ENCODE results near the gene TRIP12. TPM values are rescaled to one million over a fixed set of nuclear protein-coding genes. Genes with fewer than 3 reads are reported as not detected.
"Not testable (repeated sequence)": the region's sequence is repeated elsewhere in the genome, so short reads cannot be mapped to it uniquely, and the experiment has no call there.

Gene TRIP12
- total RNA-seq, 1 donor: 335 TPM

GRCh38 chr2:229856413-229856812 lies 65.4 kb downstream of the TRIP12 start:
- no peak overlapping the region for H3K4me3 ChIP-seq (ENCODE audit: low read depth, low read length)
- TF ChIP-seq, protein P1, sequence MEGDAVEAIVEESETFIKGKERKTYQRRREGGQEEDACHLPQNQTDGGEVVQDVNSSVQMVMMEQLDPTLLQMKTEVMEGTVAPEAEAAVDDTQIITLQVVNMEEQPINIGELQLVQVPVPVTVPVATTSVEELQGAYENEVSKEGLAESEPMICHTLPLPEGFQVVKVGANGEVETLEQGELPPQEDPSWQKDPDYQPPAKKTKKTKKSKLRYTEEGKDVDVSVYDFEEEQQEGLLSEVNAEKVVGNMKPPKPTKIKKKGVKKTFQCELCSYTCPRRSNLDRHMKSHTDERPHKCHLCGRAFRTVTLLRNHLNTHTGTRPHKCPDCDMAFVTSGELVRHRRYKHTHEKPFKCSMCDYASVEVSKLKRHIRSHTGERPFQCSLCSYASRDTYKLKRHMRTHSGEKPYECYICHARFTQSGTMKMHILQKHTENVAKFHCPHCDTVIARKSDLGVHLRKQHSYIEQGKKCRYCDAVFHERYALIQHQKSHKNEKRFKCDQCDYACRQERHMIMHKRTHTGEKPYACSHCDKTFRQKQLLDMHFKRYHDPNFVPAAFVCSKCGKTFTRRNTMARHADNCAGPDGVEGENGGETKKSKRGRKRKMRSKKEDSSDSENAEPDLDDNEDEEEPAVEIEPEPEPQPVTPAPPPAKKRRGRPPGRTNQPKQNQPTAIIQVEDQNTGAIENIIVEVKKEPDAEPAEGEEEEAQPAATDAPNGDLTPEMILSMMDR (IDR thresholded peaks at IDR 0.05; ENCODE audit: insufficient read depth, low read depth, low read length): no peak
- DNase-seq (ENCODE audit: low read depth): no peak

DNA sequence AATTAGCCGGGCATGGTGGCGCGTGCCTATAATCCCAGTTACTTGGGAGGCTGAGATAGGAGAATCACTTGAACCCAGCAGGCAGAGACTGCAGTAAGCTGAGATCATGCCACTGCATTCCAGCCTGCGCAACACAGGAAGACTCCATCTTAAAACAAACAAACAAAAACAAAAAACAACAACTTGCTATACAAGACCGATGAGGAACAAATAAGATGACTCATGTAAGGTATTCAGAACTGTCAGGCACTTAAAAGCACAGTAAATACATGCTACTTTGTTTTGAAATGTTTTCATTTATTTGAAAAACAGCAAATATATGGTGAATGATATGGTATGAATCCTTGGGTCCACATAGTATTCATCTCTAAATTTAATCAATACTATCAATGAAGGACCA lies 66.7 kb downstream of the TRIP12 start:
- H3K4me3 ChIP-seq (ENCODE audit: low read depth, low read length): no peak overlapping the region
- peak; percentile 41 for DNase-seq (ENCODE audit: low read depth)
- TF ChIP-seq, protein P1 (IDR thresholded peaks at IDR 0.05; ENCODE audit: insufficient read depth, low read depth, low read length): no peak

- H3K4me3 ChIP-seq (ENCODE audit: low read depth, low read length): no peak overlapping the region
- TF ChIP-seq, protein P1 (IDR thresholded peaks at IDR 0.05; ENCODE audit: insufficient read depth, low read depth, low read length): no peak
- DNase-seq (ENCODE audit: low read depth): peak; percentile 60
These were observed 69.2 kb downstream of the TRIP12 start for GRCh38 chr2:229852565-229852964.

- TF ChIP-seq, protein P1 (IDR thresholded peaks at IDR 0.05; ENCODE audit: insufficient read depth, low read depth, low read length): no peak
- DNase-seq (ENCODE audit: low read depth): no peak
- no peak overlapping the region for H3K4me3 ChIP-seq (ENCODE audit: low read depth, low read length)
These were observed 69.9 kb downstream of the TRIP12 start for GRCh38 chr2:229851870-229852269.

DNA sequence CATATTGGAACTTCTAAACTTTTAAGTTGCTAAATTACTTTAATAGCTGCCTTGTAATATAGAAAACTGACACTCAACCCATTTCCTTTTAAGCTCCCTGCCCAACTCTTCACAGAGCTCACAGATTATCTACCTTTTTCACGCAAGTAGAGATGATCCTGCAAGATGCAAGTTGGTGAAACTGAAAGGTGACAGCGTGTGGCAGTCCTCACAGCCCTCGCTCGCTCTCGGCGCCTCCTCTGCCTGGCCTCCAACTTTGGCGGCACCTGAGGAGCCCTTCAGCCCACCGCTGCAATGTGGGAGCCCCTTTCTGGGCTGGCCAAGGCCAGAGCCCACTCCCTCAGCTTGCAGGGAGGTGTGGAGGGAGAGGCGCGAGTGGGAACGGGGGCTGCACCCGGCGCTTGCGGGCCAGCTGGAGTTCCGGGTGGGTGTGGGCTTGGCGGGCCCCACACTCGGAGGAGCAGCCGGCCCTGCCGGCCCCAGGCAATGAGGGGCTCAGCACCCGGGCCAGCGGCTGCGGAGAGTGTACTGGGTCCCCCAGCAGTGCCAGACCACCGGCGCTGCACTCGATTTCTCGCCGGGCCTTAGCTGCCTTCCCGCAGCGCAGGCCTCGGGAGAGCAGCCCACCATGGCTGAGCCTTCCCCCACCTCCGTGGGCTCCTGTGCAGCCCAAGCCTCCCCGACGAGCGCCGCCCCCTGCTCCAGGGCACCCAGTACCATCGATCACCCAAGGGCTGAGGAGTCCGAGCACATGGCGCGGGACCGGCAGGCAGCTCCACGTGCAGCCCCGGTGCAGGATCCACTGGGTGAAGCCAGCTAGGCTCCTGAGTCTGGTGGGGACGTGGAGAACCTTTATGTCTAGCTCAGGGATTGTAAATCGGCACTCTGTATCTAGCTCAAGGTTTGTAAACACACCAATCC lies 71.2 kb downstream of the TRIP12 start:
- DNase-seq (ENCODE audit: low read depth); H3K4me3 ChIP-seq (ENCODE audit: low read depth, low read length): not testable (repeated sequence)

DNA sequence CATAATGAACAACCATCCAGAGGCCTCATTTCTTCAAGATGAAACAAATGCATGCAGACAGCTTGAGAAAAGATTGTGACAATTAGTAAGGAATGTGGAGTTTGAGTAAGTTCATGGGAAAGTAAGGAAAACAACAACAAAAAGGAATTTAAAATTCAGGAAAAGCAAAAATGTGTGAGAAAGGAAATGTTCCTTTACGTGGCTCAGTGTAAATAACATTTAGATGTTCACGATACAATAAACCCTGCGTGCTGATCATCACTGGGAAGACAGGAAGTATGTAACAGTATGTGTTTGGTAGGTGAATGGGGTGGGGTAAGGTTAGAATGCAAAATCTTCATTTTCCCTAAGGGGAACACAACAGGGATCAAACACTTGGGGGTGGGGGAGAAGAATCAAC lies 72.7 kb downstream of the TRIP12 start:
- TF ChIP-seq, protein P1 (IDR thresholded peaks at IDR 0.05; ENCODE audit: insufficient read depth, low read depth, low read length): no peak
- H3K4me3 ChIP-seq (ENCODE audit: low read depth, low read length): no peak overlapping the region
- peak; percentile 62 for DNase-seq (ENCODE audit: low read depth)

DNA sequence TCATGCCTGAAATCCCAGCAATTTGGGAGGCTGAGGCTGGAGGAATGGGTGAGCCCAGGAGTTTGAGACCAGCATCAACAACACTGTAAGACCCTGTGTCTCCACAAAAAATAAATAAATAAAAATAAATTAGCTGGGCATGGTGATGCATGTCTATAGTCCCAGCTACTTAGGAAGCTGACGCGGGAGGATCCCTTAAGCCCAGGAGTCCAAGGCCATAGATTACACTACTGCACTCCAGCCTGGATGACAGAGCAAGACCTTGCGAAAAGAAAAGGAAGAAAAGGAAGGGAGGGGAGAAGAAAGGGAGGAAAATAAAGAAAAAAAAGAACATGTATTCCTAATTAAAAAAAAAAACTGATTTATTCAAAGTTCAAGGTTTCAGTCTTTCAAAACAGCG lies 78.2 kb downstream of the TRIP12 start:
- DNase-seq (ENCODE audit: low read depth): no peak
- TF ChIP-seq, protein P1 (IDR thresholded peaks at IDR 0.05; ENCODE audit: insufficient read depth, low read depth, low read length): no peak
- no peak overlapping the region for H3K4me3 ChIP-seq (ENCODE audit: low read depth, low read length)
